OCI-LY3 (cell line): ENCODE results near the gene CGN.

Experiments
- H2AFZ ChIP-seq: fragments of 200-600, 300-600 bp; shearing (Covaris generic); 2 replicates; pipeline ENCODE4 v1.6.0; 2014; ENCODE audit warnings: antibody characterized with exemption, low read depth, low read length
- H3K27ac ChIP-seq: fragments of 200-600, 300-600 bp; sonication (generic); 2 replicates; pipeline ENCODE4 v1.5.1; 2014; ENCODE audit warnings: mild to moderate bottlenecking, low read length, moderate library complexity, mixed read lengths
- H3K27me3 ChIP-seq: fragments of 200-600, 300-600 bp; sonication (generic); 2 replicates; pipeline ENCODE4 v1.6.1; 2014; ENCODE audit warnings: low read depth, low read length, mixed read lengths
- H3K36me3 ChIP-seq: fragments of 200-600, 300-600 bp; sonication (generic); replicated peaks from 2 replicates; pipeline ENCODE3; 2014; ENCODE audit warnings: low read depth, low read length, mixed read lengths
- H3K4me1 ChIP-seq: fragments of 300-600, 200-600 bp; sonication (generic); 2 replicates; pipeline ENCODE4 v1.6.1; 2014; ENCODE audit warnings: low read length, mixed read lengths
- H3K4me2 ChIP-seq: fragments of 200-600, 300-600 bp; sonication (generic); 2 replicates; pipeline ENCODE4 v1.6.1; 2014; ENCODE audit warnings: low read length, mixed read lengths
- H3K4me3 ChIP-seq: fragments of 300-600, 200-600 bp; sonication (generic); 2 replicates; pipeline ENCODE4 v1.5.1; 2014; ENCODE audit warnings: antibody characterized with exemption, mild to moderate bottlenecking, low read length, moderate library complexity
- H3K79me2 ChIP-seq: fragments of 300-600, 200-600 bp; shearing (Covaris generic); 2 replicates; pipeline ENCODE4 v1.6.1; 2014; ENCODE audit warnings: mild to moderate bottlenecking, low read length, mixed read lengths
- H3K9ac ChIP-seq: fragments of 300-600, 200-600 bp; shearing (Covaris generic); 2 replicates; pipeline ENCODE4 v1.6.0; 2014; ENCODE audit warnings: mild to moderate bottlenecking, low read length, moderate library complexity
- H3K9me3 ChIP-seq: fragments of 200-600, 300-600 bp; shearing (Covaris generic); 2 replicates; pipeline ENCODE4 v1.6.1; 2014; ENCODE audit warnings: low read length, mixed read lengths; ENCODE audit not compliant: insufficient read depth
- H4K20me1 ChIP-seq: fragments of 200-600, 300-600 bp; sonication (generic); 2 replicates; pipeline ENCODE4 v1.6.1; 2016; ENCODE audit warnings: low read length, mixed read lengths; ENCODE audit not compliant: insufficient read depth
- EZH2phosphoT487 ChIP-seq: fragments of 200-600 bp; shearing (Covaris generic); IDR thresholded peaks from 2 replicates; pipeline ENCODE4 v1.6.1; 2018; ENCODE audit warnings: antibody characterized with exemption, mixed run types, low read depth
- TF ChIP-seq, protein P1 (sequence below): fragments of 200-600, 300-600 bp; sonication (generic); IDR thresholded peaks from 2 replicates; pipeline ENCODE4 v1.5.1; 2014; ENCODE audit warnings: antibody characterized with exemption, low read length, low read depth

CGN gene

GRCh38 chr1:151565502-151566189 lies 54.5 kb downstream of the CGN start:
- Histone ChIP-seq H3K27me3 (peaks cover 17% of the 10 kb centered on the region), H3K9me3 (no peaks in the 10 kb centered on the region), H3K27ac (no peak overlapping the region), H3K79me2 (no peaks in the 10 kb centered on the region), H4K20me1 (no peaks in the 10 kb centered on the region), H3K36me3 (no peaks in the 10 kb centered on the region), H3K4me3 (no peak overlapping the region), H3K4me1 (no peaks in the 10 kb centered on the region), H3K9ac (no peak overlapping the region), H3K4me2 (no peak overlapping the region), H2AFZ (no peak overlapping the region)
- TF ChIP-seq, protein P1, sequence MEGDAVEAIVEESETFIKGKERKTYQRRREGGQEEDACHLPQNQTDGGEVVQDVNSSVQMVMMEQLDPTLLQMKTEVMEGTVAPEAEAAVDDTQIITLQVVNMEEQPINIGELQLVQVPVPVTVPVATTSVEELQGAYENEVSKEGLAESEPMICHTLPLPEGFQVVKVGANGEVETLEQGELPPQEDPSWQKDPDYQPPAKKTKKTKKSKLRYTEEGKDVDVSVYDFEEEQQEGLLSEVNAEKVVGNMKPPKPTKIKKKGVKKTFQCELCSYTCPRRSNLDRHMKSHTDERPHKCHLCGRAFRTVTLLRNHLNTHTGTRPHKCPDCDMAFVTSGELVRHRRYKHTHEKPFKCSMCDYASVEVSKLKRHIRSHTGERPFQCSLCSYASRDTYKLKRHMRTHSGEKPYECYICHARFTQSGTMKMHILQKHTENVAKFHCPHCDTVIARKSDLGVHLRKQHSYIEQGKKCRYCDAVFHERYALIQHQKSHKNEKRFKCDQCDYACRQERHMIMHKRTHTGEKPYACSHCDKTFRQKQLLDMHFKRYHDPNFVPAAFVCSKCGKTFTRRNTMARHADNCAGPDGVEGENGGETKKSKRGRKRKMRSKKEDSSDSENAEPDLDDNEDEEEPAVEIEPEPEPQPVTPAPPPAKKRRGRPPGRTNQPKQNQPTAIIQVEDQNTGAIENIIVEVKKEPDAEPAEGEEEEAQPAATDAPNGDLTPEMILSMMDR: no peak
- no peak for TF ChIP-seq EZH2phosphoT487

DNA sequence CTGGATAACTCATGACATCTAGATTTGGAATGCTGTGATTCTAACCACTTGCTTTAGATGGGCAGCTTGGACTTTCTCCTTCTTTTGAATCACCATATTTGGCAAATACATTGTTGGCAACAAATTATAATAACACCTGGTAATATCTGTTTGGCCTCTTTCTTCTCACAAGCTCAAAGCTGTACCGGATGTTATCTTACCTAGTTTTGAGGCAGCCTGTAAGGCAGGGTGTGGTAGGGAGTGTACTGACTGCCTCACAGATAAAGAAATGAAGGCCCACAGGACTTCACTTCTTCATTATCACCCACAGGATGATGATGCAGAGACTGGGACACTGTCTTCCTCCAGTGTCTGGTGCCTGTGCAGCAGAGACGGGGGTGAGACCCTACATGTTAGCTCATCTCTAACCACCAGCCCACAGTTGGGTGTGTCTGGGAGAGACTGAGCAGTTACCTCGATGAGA lies 57.5 kb downstream of the CGN start:
- Histone ChIP-seq H3K9me3 (no peaks in the 10 kb centered on the region), H3K4me1 (no peaks in the 10 kb centered on the region), H3K9ac (no peak overlapping the region), H2AFZ (no peak overlapping the region), H3K4me3 (no peak overlapping the region), H3K36me3 (no peaks in the 10 kb centered on the region), H3K4me2 (no peak overlapping the region), H3K27me3 (peaks cover 11% of the 10 kb centered on the region), H4K20me1 (no peaks in the 10 kb centered on the region), H3K79me2 (no peaks in the 10 kb centered on the region), H3K27ac (no peak overlapping the region)
- TF ChIP-seq, protein P1: no peak
- TF ChIP-seq EZH2phosphoT487: no peak

- Histone ChIP-seq H3K4me2 (no peak overlapping the region), H3K4me3 (no peak overlapping the region), H2AFZ (no peak overlapping the region), H3K27me3 (peaks cover 4% of the 10 kb centered on the region), H4K20me1 (no peaks in the 10 kb centered on the region), H3K79me2 (no peaks in the 10 kb centered on the region), H3K4me1 (peaks cover 10% of the 10 kb centered on the region), H3K27ac (no peak overlapping the region), H3K9ac (no peak overlapping the region), H3K36me3 (no peaks in the 10 kb centered on the region), H3K9me3 (no peaks in the 10 kb centered on the region)
- TF ChIP-seq EZH2phosphoT487: no peak
- TF ChIP-seq, protein P1: no peak
Measured at GRCh38 chr1:151570819-151571218, 59.6 kb downstream of the CGN start.

- H3K9ac ChIP-seq: no peak overlapping the region
Measured at GRCh38 chr1:151574575-151575529, 63.7 kb downstream of the CGN start.

More at GRCh38 chr1:151574575-151575529, 63.7 kb downstream of the CGN start:
- Histone ChIP-seq H4K20me1 (no peaks in the 10 kb centered on the region), H3K4me3 (no peak overlapping the region), H3K79me2 (no peaks in the 10 kb centered on the region), H3K27me3 (peaks cover 18% of the 10 kb centered on the region), H3K4me2 (peak overlapping the region; percentile 21; the same call in 1 of the 2 replicates), H3K36me3 (no peaks in the 10 kb centered on the region), H3K27ac (no peak overlapping the region), H2AFZ (peak overlapping the region; percentile 71; the same call in 1 of the 2 replicates), H3K4me1 (peaks cover 10% of the 10 kb centered on the region), H3K9me3 (no peaks in the 10 kb centered on the region)
- no peak for TF ChIP-seq EZH2phosphoT487
- TF ChIP-seq, protein P1: no peak
